Measurements from ENCODE around the gene SEC24D.
A peak's percentile ranks its signal among the peaks of the same experiment; 100 is the strongest.

The SEC24D gene

GRCh38 chr4:118716304-118716703 lies 119.6 kb downstream of the SEC24D start:
- DNase-seq (ENCODE audit: low read depth): no peak
- no peak overlapping the region for H3K4me3 ChIP-seq (ENCODE audit: low read depth, low read length)
- TF ChIP-seq, protein P1, sequence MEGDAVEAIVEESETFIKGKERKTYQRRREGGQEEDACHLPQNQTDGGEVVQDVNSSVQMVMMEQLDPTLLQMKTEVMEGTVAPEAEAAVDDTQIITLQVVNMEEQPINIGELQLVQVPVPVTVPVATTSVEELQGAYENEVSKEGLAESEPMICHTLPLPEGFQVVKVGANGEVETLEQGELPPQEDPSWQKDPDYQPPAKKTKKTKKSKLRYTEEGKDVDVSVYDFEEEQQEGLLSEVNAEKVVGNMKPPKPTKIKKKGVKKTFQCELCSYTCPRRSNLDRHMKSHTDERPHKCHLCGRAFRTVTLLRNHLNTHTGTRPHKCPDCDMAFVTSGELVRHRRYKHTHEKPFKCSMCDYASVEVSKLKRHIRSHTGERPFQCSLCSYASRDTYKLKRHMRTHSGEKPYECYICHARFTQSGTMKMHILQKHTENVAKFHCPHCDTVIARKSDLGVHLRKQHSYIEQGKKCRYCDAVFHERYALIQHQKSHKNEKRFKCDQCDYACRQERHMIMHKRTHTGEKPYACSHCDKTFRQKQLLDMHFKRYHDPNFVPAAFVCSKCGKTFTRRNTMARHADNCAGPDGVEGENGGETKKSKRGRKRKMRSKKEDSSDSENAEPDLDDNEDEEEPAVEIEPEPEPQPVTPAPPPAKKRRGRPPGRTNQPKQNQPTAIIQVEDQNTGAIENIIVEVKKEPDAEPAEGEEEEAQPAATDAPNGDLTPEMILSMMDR (IDR thresholded peaks at IDR 0.05; ENCODE audit: insufficient read depth, low read depth, low read length, missing control alignments): no peak

DNA sequence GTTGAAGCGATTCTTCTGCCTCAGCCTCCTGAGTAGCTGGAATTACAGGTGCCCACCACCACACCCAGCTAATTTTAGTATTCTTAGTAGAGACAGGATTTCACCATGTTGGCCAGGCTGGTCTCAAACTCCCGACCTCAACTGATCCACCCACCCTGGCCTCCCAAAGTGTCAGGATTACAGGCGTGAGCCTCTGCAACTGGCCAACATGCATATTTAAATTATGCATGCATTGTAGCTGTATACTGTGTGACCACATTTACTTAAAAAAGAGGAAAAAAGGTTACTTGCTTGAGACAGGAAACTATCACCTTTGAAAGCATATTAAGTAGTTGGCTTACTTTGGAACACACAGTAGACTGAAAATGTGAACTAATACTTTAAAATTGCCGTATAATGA lies 121.2 kb downstream of the SEC24D start:
- DNase-seq (ENCODE audit: low read depth): no peak
- H3K4me3 ChIP-seq (ENCODE audit: low read depth, low read length): no peak overlapping the region
- TF ChIP-seq, protein P1 (IDR thresholded peaks at IDR 0.05; ENCODE audit: insufficient read depth, low read depth, low read length, missing control alignments): no peak

- no peak for DNase-seq (ENCODE audit: low read depth)
- TF ChIP-seq, protein P1 (IDR thresholded peaks at IDR 0.05; ENCODE audit: insufficient read depth, low read depth, low read length, missing control alignments): no peak
- H3K4me3 ChIP-seq (ENCODE audit: low read depth, low read length): no peak overlapping the region
Measured at GRCh38 chr4:118712872-118713271, 123.1 kb downstream of the SEC24D start.

DNA sequence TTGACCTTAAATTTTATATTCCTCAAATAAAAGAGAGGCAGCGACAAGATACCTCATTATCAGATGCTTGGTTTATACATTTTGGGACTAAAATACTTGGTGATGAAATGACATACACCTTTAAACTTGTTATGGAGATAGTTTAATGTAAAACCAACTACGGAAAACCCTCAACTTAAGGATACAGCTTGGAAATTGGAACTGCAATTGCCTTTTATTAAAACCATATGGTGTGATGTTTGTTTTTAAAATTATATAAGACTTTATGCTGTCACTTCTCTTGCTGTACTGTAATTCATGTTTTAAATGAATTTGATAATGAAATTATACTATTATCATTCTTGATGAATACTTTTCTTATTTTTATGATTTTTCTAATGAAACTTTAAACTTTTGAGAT lies 124.9 kb downstream of the SEC24D start:
- no peak for DNase-seq (ENCODE audit: low read depth)
- H3K4me3 ChIP-seq (ENCODE audit: low read depth, low read length): no peak overlapping the region
- TF ChIP-seq, protein P1 (IDR thresholded peaks at IDR 0.05; ENCODE audit: insufficient read depth, low read depth, low read length, missing control alignments): no peak

DNA sequence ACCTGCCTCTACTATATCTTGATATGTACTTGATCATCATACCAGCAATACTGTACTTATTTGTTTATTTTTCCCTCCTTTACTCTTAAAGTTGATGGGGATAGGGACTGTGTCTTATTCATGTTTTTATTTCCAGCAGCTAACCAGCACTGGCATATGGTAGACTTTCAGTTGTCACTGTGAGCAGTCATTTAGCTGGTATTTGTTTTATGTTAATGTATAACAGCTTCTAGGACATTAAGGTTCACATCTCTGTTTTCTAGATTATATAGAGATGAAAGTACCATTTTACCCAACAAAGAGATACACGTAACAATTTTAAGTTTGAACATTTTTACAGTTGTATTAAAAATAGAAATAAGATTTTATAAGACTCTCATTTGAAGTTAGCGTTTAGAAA lies 132.8 kb downstream of the SEC24D start:
- H3K4me3 ChIP-seq (ENCODE audit: low read depth, low read length): no peak overlapping the region
- no peak for DNase-seq (ENCODE audit: low read depth)
- TF ChIP-seq, protein P1 (IDR thresholded peaks at IDR 0.05; ENCODE audit: insufficient read depth, low read depth, low read length, missing control alignments): no peak

DNA sequence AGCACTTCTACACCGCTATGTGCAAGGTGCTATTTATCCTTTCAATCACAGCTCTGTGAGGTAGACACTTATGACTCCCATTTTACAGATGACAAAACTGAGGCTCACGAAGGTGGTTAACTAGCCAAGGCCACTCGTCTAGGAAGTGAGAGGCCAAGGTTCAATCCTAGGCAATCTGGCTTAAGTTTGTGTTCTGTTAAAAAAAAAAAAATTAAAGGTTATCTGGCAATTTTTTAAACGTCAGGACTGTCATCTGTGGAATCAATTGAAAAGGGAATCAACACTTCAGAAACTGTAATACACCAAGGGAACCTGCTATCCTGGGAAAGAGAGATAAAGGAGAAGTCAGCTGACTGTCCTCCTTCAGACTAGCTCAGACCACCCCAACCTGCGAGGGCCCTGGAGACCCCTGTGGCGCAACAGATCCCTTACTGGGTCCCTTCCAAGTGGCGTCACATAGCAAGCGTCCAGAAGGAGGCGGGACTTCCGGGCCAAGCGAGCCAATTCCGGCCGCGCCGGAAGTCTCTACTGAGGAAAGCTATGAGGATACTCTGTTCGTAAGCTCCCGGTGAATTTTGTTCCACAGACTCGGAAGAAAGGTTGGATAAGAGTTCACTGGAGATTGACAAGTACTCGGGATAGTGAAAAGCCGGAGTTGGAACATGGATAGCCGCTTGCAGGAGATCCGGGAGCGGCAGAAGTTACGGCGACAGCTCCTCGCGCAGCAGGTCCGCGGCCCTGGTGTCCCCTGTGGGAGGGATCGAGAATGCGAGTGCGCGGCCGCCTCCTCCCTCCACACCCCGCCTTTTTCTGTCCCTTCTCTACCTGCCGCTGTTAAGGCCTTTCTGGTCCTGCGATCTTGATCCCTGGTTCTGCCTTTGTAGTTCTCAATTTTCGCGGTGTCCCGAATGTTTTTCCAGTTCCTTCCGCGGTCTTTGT lies 150.8 kb downstream of the SEC24D start, which contains the start of gene METTL14:
Gene METTL14, plus strand, starts transcription at position 520 of the 939 bp plus-strand sequence. Its CDS starts 143 bp downstream, at position 663.
- peak within 1 kb of the TSS; percentile 90 for H3K4me3 ChIP-seq (ENCODE audit: low read depth, low read length)
- TF ChIP-seq, protein P1 (IDR thresholded peaks at IDR 0.05; ENCODE audit: insufficient read depth, low read depth, low read length, missing control alignments): no peak
- peak; percentile 91 for DNase-seq (ENCODE audit: low read depth)
